GM15510 (cell line): ENCODE results near the gene ARHGAP9.
A peak's percentile ranks its signal among the peaks of the same experiment; 100 is the strongest.

Experiments
- POLR2A ChIP-seq: IDR thresholded peaks from 3 replicates; pipeline ENCODE4 v1.6.1; 2011; ENCODE audit warnings: borderline replicate concordance; ENCODE audit not compliant: insufficient read length; ENCODE audit errors: extremely low read depth

ARHGAP9 gene

DNA sequence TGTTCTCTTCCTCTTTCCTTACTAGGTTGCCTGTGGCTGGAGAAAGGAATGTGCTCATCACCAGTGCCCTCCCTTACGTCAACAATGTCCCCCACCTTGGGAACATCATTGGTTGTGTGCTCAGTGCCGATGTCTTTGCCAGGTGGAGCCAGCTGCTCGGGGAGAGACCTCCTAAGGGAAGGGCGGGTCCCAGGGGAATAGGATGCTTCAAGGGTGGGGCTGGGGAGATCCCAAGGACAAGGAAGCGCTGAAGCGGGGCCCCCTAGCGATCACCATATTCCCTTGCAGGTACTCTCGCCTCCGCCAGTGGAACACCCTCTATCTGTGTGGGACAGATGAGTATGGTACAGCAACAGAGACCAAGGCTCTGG lies 18.5 kb upstream of the ARHGAP9 start:
- TF ChIP-seq POLR2A: no peak

DNA sequence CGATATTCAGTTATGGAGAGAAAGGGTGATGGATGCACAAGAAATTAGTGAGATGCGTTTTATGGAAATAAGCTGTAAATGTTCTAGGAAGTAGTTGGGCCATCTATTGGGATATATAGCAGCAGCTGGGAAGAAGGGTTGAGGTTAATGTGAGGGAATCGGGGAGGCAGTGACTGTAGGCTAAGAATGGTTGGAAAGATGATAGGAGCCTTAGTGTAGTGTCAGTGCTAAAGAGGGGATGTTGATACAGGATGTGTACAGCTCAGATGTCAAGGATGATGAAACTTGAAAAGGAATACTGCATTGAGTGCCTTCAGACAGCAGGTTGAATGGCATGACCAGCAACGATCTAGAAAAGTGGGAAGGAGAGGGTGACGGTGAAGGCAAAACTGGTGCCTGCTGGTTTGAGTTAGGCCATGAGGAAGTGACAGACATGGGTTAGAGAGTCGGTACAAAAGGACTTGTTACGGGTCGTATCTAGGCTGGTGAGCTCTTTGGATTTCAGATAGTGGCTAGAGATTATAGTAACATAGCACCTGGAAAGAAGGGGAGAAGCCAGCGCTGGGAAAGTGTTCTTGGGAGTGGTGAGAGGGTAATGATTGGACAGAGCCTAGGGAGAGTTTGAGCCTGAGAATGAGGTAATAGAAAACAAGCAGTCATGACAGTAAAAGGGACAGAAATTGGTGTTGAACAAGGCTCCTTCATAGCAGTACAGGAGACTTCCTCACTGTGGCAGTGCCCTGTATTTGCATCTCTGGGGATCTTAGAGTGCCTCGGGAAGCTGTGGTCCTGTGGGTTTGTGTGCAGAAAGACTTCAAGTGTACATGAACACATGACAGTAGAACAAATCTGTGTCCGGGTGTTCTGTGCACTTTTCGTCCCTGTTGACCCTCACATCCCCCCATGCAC lies 17.8 kb upstream of the ARHGAP9 start:
- no peak for TF ChIP-seq POLR2A

DNA sequence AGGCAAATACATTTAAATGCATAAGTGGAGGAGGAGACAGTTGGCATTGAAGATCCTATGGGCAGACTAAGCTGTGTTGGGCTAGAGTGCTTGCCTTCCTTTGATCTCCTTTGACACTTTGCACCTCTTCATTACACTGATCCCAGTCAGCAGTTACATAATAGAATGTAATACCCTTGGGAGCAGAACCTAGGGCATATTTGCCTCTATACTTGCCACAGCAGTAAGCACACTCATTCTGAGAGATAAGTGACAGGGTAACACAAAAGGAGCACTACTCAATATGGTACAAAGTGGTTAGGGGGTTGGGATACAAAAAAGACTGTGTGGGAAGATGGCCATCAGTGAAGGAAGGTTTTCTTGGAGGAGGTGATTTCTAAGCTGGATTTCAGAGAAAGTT lies 17.2 kb upstream of the ARHGAP9 start:
- TF ChIP-seq POLR2A: no peak

DNA sequence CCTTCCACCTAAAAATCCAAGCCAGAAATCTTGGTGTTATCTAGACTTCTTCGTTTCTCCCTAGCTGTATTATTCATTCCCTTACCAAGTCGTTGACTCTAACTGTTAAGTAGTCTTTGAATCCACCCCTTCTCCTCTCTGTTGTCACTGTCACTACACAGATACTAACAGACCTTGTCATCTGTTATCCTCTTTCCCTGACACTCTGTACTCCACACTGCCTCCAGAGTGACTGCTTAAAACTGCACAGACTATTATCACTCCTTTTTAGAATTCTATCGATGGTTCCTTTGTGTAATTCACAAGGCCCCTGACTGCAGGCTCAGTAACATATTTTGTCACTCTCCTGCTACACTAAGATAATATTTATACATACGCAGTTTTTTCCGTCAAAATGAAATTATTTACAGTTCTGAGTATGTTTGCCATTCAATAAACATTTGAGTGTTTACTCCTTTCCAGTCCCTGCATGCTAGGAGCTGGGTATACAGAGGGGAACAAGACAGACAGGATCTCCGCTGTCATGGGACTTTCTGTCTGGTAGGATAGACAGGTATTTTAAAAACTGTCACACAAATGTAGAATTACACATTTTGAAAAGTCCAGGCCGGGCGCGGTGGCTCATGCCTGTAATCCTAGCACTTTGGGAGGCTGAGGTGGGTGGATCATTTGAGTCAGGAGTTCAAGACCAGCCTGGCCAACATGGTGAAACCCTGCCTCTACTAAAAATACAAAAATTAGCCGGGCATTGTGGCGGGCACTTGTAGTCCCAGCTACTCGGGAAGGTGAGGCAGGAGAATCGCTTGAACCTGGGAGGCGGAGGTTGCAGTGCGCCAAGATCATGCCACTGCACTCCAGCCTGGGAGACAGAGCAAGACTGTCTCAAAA lies 12.0 kb upstream of the ARHGAP9 start:
- TF ChIP-seq POLR2A: no peak

DNA sequence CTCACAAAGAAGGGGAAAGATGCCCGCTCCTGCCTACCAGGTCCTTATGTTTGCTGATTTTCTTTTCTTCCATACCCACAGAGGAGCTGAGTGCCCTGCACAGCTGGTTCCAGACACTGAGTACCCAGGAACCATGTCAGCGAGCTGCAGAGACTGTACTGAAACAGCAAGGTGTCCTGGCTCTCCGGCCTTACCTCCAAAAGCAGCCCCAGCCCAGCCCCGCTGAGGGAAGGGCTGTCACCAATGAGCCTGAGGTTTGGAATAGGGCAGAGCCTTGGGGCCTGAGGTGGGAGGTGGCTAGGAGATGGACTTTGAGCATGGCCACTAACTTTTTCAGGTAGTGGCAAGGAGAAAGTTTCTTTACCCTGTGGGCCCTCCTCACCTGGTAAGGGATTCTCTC lies 10.5 kb upstream of the ARHGAP9 start:
- TF ChIP-seq POLR2A: no peak

DNA sequence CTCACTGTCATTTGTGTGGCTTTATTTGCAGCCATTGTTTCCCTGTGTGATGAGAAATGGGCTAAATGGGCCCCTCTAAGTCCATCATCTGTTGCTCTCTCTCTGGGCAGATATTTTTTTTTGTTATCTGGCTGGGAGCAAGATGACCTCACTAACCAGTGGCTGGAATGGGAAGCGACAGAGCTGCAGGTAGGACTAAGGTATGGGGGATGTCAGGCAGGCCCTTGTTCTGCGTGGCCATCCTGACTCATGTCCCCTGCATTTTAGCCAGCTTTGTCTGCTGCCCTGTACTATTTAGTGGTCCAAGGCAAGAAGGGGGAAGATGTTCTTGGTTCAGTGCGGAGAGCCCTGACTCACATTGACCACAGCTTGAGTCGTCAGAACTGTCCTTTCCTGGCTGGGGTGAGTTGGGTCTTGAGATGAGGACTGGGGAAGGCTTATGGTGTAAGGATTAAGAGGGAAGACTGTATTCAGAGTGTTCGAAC lies 9.5 kb upstream of the ARHGAP9 start:
- no peak for TF ChIP-seq POLR2A

DNA sequence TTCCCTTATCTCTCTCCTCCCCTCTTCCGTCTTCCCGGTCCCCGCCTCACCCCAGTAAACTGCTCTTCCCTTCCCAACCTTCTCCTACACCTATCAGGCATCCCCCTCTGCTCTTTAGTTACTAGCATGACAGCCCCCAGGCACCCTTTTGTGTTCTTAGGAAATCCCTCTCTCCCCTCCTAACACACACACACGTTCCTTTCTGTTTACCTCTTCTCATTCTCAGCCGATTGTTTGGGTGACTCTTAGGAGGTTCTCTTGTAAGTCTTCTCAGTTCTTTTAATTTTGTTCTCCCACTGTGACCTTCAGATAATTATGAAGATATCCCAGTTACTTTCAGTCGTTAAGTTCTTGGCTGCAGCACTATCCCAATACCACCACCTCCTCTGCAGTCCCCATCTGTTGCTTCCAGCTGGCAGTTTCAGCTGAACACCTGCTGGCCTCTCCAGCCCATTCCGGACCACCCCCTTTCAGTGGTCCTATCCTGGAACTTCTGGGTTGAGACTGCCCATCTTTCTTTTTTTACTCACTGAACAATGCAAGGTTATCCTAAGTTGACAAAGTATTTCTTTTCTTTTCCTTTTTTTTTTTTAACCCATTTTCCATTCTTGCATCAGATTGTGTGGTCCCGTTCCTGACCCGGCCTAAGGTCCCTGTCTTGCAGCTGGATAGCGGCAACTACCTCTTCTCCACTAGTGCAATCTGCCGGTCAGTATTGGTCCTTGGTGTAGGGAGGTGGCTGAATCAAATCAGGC lies 8.9 kb upstream of the ARHGAP9 start:
- TF ChIP-seq POLR2A: no peak

DNA sequence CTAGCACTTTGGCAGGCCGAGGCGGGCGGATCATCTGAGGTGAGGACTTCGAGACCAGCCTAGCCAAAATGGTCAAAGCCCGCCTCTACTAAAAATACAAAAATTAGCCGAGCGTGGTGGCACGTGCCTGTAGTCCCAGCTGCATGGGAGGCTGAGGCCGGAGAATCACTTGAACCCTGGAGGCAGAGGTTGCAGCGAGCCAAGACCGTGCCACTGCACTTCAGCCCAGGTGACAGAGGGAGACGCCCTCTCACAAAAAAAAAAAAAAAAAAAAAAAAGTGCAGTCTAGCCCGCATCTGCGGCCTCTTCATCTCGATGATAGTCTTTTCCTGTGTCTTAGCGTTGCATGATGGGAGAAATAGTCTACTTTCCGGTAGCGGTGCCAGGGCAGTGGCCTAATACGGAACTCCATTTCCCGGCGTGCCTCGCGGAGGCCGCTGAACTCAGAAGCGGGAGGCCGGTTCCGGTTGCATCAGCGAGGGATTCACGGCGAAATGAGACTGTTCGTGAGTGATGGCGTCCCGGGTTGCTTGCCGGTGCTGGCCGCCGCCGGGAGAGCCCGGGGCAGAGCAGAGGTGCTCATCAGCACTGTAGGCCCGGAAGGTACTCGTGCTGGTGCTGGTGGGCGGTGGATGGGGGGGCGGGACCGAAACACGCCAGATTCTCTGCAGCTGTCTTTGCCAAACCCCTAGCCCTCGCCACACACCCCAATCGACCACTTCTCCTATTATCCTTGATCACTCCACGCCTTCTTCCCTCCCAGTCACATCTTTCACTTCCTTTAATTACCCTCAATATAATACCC lies 8.1 kb upstream of the ARHGAP9 start, which contains the start of gene MARS1:
Gene MARS1, plus strand, starts transcription at position 472 of the 805 bp plus-strand sequence. Its CDS starts 23 bp downstream, at position 495.
- TF ChIP-seq POLR2A: peak; percentile 79

DNA sequence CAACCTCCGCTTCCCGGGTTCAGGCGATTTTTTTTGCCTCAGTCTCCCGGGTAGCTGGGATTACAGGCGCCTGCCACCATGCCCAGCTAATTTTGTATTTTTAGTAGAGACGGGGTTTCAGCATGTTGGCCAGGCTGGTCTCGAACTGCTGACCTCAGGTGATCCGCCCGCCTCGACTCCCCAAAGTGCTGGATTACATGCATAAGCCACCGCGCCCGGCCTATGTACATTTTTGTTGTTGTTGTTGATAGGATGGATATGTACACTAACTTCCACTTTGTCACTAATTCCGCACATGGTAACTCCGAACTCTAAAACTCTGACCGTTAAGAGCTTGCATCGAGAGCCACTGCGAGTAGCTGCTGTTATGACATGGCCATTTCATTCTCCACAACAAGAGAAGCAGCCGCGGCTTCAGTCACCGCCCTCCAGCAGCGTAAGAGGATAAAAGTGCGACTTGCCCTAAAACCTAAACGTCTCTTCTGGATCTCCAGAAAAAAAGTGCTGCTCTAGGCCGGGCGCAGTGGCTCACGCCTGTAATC lies 7.5 kb upstream of the ARHGAP9 start:
- TF ChIP-seq POLR2A: no peak

DNA sequence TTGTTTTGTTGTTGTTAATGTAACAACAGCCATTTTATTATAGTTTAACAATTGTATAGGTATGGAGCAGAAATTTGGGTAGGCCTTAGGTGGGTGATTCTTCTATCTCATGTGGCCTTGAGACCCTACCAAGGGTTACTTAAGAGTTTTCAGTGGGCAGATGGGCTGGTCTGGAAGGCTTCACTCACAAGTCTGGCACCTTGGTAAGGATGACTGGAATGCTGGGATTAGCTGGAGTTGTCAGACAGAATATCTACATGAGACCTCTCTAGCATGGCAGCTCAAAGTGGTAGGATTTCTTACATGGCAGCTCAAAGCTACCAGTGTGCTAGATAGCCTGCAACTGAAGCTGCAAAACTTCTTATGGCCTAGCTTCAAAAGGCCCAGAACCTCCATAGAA lies 6.0 kb upstream of the ARHGAP9 start:
- TF ChIP-seq POLR2A: no peak

DNA sequence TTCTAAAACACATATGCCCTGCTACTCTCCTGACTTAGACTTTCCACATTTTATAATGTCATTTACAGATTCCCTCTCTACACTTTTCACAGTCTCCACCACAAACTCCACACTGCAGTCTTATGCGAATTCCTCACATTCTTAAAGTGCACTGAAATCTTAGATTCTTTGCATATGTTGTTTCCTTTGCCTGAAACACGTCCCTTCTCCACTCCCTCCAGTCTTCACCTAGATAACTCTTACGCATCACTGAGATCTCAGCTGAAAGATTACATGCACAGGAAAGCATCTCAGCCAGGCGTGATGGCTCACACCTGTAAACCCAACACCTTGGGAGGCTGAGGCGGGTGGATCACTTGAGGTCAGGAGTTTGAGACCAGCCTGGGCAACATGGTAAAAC lies 3.8 kb upstream of the ARHGAP9 start:
- no peak for TF ChIP-seq POLR2A

DNA sequence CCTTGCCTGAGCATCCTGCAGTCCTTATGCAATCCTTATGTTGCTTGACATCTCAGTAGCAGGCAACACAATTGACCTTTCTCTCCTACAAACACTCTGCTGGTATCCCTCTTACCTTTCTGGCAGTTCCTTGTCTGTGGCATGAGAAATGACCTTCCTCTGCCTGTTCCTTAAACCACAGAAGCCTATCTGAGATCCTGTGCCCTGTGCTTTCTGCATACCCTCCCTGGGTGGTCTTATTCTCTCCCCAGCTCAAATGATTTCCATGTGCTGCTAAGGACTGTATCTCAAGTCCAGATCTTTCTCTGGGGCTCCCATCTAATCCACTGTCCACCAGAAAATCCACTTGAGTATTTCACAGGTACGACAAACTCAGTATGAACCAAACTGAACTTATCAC lies 2.0 kb upstream of the ARHGAP9 start:
- TF ChIP-seq POLR2A: no peak

DNA sequence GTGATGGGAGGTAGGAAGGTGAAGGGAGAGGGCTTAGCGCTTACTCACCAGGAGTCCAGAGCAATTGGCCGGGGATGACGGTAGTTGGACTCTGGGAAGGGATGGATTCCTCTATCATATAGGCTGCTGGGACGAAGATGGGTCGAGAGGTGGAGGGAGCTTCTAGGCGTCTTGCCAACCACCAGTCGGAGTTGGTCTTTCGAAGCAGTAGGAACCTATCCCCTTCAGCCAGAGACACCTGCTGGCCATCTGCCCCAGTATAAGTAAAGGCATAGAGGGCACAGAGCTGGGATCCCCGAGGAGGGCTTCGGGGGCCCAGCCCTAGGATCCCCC lies 657 bp downstream of the ARHGAP9 start:
- no peak for TF ChIP-seq POLR2A
